HG02798 (cell line): Measurements from ENCODE around the gene MLF2.
"Not testable (repeated sequence)": the region's sequence is repeated elsewhere in the genome, so short reads cannot be mapped to it uniquely, and the experiment has no call there.

ENCODE experiments used
- ATAC-seq: cut with Tn5 transposase; IDR thresholded peaks from one replicate; pipeline ENCODE4 v1.9.1; 2021; ENCODE audit warnings: mild to moderate bottlenecking; ENCODE audit not compliant: unreplicated experiment, poor library complexity

MLF2 gene

GRCh38 chr12:6742834-6743233 is 10.1 kb downstream of the MLF2 start:
- ATAC-seq = no peak

GRCh38 chr12:6742080-6742479 is 10.9 kb downstream of the MLF2 start:
- not testable (repeated sequence) for ATAC-seq

GRCh38 chr12:6736754-6737153 is 16.2 kb downstream of the MLF2 start:
- ATAC-seq = no peak

DNA sequence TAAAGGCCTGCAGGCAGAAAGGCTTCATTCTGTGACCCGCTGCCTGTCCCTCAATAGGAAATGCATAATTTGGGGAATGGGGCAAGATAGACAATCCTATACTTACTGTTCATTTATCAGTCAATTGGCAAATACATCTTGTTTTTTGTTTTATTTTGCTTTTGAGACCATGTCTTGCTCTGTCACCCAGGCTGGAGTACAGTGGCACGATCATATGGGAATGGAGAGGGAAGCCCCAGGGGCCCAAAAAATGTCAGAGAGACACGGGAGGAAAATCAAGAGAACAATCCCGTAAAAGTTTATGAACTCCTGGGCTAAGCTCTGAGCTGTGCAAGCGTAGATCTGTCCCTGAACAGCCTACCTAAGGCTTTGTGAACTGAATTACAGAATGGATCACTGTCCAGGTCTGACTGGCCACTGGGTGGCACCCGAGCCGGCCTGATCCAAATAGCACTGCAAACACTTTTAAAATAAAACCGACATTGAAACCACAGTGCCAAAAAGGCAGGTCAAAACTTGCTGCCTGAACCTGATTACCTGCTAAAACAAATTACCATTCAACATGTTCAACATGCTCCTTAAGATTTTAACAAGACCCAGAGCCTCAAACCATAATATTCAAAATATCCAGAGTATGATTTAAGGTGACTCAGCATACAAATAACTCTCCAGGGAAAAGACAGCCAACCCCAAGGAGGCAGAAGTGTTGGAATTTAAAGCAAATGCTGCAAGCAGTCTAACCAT is 17.3 kb downstream of the MLF2 start:
- peak; percentile 32 for ATAC-seq

DNA sequence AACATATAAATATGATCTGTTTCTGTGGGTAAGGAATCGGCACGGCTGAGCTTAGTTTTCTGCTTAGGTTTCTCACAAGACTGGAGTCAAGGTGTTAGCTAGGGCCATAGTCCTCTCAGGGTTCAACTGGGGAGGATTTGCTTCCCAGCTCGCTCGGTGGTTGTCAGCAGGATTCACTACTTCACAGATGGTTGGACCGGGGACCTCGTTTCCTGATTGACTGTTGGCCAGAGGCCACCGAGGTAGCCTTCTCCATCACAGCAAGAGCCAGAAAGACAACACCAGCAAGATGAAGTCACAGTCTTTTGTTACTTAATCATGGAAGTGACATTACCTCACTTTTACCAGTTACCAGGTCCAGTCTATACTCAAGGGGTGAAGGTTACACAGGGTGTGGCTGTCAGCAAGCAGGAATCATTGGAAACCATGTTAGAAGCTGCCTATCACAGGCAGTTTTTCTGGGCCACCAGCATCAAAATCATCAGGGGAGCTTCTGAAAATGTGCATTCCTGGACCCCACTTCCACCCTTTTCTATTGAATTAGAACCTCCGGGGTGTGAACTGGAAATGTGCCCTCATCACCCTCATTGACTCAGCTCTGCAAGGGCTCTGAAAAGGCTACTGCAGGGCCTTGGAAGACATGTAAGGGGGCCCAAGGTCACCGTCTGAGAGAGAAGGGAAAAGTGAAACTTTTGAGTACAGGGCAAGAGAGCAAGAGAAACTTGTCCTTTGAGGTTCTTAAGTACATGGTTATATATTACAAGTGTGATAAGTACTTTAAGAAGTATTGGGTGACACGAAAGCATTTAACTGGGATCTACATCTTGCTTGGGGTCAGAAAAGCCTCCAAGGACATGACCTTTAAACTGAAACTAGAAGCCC is 18.2 kb downstream of the MLF2 start:
- ATAC-seq = no peak

DNA sequence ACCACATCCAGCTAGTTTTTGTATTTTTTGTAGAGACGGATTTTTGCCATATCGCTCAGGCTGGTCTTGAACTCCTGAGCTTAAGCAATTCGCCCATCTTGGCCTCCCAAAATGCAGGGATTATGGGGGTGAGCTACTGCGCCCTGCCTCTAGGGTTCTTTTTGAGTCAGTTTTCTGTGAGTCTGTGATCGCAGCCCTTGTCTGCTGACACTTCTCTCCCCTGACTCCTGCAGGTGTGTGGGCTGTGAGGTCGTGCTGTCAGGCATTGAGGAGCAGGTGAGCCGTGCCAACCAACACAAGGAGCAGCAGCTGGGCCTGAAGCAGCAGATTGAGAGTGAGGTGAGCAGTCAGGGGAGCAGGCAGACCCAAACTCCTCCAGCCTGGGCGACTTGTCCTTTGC is 22.8 kb downstream of the MLF2 start:
- no peak for ATAC-seq

GRCh38 chr12:6729186-6729585 is 23.8 kb downstream of the MLF2 start:
- ATAC-seq = no peak

GRCh38 chr12:6725350-6725749 is 27.6 kb downstream of the MLF2 start:
- no peak for ATAC-seq

- ATAC-seq = peak; percentile 9
Measured at GRCh38 chr12:6724409-6724797, 28.5 kb downstream of the MLF2 start.

DNA sequence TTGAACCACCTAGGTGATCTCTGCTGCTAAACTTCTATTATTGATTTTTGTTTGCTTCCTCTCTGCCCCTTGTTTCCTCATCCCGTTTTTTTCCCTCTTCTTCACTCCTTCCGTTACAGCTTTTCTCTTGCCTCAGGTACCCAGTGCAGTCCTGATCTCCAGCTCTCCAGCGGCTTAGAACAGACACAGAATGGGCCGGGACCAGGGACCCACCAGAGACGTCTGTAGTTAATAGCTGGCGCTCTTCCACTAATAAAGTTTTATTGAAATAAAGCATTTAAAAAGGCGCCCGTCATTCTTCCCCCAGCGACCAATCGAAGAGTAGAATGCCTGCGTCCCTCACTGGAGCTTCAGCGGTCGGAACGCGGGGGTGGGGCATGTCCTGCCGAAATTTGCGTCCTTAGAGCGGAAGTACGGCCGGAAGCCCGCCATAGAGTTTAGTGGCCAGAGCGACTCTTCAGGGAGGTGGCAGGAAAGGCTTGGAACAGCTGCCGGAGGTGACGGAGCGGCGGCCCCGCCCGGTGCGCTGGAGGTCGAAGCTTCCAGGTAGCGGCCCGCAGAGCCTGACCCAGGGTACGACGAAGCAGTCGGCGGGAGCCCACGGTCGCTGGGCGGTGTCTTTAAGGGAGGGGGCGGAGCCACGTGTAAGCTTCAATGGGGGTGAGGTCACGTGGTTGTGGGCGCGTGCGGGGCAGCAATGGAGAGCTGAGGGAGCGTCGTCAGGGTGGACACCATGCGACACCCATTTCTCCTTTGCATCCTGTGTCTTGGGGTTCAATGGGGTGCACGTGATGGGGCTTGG is 29.1 kb downstream of the MLF2 start, which contains the start of gene COPS7A:
Gene COPS7A (plus strand): TSS at position 440 of the 802 bp plus-strand sequence. CDS start 611 bp downstream, outside the sequence.
- peak; percentile 96 for ATAC-seq

DNA sequence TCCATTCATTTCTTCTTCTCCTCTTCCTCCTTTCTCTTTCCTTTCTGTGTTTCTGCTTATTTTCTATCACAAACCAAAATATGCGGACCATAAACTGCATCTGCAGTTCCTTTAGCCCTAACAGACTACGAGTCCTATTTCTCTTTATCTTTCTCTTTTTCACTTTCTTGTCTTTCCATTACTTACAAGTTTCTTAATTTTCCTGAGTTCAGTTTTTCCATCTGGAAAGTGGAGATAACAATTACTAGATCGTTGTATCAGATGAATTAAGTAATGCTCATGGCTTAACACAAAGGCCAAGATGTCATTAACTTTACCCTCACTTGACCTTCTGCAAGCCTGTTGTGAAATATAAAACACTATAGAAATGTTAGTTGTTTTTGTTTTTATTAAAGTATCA is 30.1 kb downstream of the MLF2 start:
- no peak for ATAC-seq

DNA sequence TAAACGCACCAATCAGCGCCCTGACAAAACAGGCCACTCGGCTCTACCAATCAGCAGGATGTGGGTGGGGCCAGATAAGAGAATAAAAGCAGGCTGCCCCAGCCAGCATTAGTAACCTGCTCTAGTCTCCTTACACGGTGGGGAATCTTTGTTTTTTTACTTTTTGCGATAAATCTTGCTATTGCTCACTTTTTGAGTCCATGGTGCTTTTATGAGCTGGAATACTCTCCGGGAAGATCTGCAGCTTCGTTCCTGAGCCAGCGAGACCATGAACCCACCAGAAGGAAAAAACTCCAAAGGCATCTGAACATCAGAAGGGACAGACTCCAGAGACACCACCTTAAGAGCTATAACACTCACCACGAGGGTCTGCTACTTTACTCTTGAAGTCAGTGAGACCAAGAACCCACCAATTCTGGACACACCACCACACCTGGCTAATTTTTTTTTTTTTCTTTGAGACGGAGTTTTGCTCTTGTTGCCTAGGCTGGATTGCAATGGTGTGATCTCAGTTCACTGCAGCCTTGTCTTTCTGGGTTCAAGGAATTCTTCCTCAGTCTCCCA is 36.0 kb downstream of the MLF2 start:
- no peak for ATAC-seq

DNA sequence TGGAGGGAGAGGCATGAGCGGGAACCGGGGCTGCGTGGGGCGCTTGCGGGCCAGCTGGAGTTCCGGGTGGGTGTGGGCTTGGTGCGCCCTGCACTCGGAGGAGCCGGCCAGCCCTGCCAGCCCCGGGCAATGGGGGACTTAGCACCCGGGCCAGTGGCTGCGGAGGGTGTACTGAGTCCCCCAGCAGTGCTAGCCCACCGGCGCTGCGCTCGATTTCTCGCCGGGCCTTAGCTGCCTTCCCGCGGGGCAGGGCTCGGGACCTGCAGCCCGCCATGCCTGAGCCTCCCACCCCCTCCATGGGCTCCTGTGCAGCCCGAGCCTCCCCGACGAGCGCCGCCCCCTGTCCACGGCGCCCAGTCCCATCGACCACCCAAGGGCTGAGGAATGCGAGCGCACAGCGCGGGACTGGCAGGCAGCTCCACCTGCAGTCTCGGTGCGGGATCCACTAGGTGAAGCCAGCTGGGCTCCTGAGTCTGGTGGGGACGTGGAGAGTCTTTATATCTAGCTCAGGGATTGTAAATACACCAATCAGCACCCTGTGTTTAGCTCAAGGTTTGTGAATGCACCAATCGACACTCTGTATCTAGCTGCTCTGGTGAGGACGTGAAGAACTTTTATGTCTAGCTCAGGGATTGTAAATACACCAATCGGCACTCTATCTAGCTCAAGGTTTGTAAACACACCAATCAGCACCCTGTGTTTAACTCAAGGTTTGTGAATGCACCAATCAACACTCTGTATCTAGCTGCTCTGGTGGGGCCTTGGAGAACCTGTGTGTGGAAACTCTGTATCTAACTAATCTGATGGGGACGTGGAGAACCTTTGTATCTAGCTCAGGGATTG is 36.7 kb downstream of the MLF2 start:
- ATAC-seq = not testable (repeated sequence)

DNA sequence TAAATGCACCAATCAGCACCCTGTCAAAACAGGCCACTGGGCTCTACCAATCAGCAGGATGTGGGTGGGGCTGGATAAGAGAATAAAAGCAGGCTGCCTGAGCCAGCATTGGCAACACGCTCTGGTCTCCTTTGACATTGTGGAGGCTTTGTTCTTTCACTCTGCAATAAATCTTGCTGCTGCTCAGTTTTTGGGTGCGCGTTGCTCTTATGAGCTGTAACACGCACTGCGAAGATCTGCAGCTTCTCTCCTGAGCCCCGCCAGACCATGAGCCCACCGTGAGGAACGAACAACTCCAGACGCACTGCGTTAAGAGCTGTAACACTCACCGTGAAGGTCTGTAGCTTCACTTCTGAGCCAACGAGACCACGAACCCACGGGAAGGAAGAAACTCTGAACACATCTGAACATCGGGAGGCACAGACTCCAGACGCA is 44.0 kb downstream of the MLF2 start:
- ATAC-seq = no peak

DNA sequence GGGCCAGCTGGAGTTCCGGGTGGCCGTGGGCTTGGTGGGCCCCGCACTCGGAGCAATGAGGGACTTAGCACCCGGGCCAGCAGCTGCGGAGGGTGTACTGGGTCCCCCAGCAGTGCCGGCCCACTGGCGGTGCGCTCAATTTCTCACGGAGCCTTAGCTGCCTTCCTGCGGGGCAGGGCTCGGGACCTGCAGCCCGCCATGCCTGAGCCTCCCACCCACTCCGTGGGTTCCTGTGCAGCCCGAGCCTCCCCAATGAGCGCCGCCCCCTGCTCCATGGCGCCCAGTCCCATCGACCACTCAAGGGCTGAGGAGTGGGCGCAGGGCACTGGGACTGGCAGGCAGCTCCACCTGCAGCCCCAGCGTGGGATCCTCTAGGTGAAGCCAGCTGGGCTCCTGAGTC is 44.6 kb downstream of the MLF2 start:
- ATAC-seq = not testable (repeated sequence)

DNA sequence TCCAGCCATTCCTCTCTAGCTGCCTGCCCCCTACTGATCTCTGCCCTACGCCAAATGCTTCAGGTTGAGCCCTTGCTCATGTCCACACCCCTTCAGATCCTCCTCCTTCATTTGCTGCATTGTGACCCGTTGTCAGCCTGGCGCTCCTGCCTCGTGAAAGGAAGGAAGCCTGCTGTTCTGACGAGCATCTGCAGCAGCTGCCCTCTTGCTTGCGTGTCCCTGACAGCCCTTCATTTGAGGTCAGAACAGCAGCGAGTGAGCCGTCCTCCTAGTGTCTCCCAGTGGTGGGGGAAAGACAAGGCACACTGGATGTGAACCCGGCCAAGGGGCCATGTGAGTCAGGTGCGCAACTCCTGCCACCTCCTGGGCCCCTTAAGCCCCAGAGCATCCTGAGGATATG is 49.3 kb downstream of the MLF2 start:
- ATAC-seq = no peak

DNA sequence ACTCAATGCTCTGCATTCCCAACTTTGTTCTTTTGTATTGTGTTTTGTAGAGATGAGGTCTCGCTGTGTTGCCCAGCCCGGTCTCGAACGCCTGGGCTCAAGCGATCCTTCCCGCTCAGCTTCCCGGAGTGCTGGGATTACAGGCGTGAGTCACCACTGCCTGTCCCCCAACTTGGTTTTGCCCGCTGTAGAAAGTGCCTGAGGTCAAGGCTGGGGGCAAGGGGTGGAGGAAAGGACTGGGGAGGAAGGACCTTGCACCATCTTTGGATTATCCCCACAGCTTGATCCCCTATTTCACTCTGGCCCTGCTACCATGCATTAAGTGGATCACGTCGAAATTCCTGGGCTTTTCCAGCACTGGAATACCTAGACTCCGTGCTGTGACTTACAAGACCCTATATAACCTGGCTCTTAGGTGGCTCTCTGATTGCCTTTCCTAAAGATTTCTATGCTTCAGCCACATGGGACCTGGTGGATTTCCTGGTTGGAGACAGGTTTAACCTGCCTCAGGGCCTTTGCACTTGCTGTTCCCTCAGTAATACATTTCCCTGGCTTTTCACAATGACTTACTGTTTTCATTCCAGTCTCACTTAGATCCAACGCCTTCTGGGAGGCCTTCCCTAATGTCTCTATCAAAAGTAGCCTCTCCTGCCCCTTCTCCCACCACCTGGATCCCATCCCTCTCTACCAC is 51.7 kb downstream of the MLF2 start:
- ATAC-seq = no peak

DNA sequence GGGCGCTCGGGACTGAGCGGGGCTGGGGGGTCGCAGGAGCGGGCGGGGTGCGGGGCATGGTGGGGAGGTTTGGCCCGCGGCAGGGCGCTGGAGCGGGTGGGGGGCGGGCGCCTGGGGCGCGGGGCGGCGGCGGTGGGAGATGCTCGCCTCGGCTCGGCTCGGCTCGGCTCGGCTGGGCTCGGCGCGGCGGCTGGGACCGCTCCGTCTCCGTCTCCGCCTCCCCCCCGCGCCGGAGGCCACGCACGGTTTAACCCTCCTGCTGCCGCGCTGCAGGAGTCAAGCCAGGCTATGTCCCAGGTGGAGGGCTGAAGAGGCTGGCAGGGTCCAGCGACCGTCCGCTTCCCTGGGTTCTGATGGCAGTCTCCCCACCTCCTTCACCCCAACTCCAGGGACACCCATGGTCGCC is 52.3 kb downstream of the MLF2 start, which contains the start of gene PIANP:
Gene PIANP (minus strand): TSS at position 170 of the 406 bp plus-strand sequence. CDS start 2,754 bp downstream, outside the sequence.
- no peak for ATAC-seq
